Mesothelial cell of epicardium (in vitro differentiated cells): ENCODE data around the gene TOMM22. TPM values are rescaled to one million over a fixed set of nuclear protein-coding genes. Genes with fewer than 3 reads are reported as not detected.

Experiments used
- DNase-seq, 2 experiments: peaks; one replicate each; pipeline ENCODE4 v3.0.0; 2021; ENCODE audit warnings: low spot score in 2 of 2; ENCODE audit not compliant: unreplicated experiment in 2 of 2
- H3K27ac Mint-ChIP-seq: 2 replicates; pipeline ENCODE4 v1.8.0; 2021; ENCODE audit warnings: mixed read lengths
- H3K27me3 Mint-ChIP-seq: 2 replicates; pipeline ENCODE4 v1.8.0; 2021; ENCODE audit warnings: low read depth, mixed read lengths
- H3K36me3 Mint-ChIP-seq: 2 replicates; pipeline ENCODE4 v1.8.0; 2021; ENCODE audit warnings: mixed read lengths
- H3K4me1 Mint-ChIP-seq: 2 replicates; pipeline ENCODE4 v1.8.0; 2021; ENCODE audit warnings: mixed read lengths
- H3K4me3 Mint-ChIP-seq: 2 replicates; pipeline ENCODE4 v1.8.0; 2021; ENCODE audit warnings: mild to moderate bottlenecking, moderate library complexity, mixed read lengths
- H3K9me3 Mint-ChIP-seq: 2 replicates; pipeline ENCODE4 v1.8.0; 2021; ENCODE audit warnings: mixed read lengths
- CTCF ChIP-seq: fragments of 200-600 bp; sonication (generic); IDR thresholded peaks from one replicate; pipeline ENCODE4 v1.5.0; 2021; ENCODE audit warnings: antibody characterized with exemption; ENCODE audit not compliant: unreplicated experiment
- total RNA-seq: library from RNA; stranded (reverse); gene quantifications from 3 replicates; pipeline ENCODE4 v1.2.1, GENCODE V29; 2021

Gene TOMM22
- total RNA-seq, 1 donor from 2014 or later, result 59.7 TPM

- no peak for TF ChIP-seq CTCF
- Mint-ChIP-seq H3K4me3 (no peak overlapping the region), H3K27ac (peak overlapping the region; percentile 54), H3K27me3 (no peaks in the 10 kb centered on the region), H3K4me1 (peaks cover 25% of the 10 kb centered on the region), H3K9me3 (no peaks in the 10 kb centered on the region), H3K36me3 (peaks cover 20% of the 10 kb centered on the region)
- DNase-seq, result no peak
These were observed 35.1 kb downstream of the TOMM22 start for GRCh38 chr22:38716826-38717225.

GRCh38 chr22:38717244-38717643 lies 35.5 kb downstream of the TOMM22 start:
- Mint-ChIP-seq H3K36me3 (peaks cover 24% of the 10 kb centered on the region), H3K4me1 (peaks cover 25% of the 10 kb centered on the region), H3K27me3 (no peaks in the 10 kb centered on the region), H3K27ac (no peak overlapping the region), H3K9me3 (no peaks in the 10 kb centered on the region), H3K4me3 (no peak overlapping the region)
- TF ChIP-seq CTCF, result no peak
- DNase-seq, result no peak

- TF ChIP-seq CTCF, result peak; percentile 38
- peaks cover 24% of the 10 kb centered on the region for H3K36me3 Mint-ChIP-seq
- H3K9me3 Mint-ChIP-seq, result no peaks in the 10 kb centered on the region
- DNase-seq, result no peak
- no peak overlapping the region for H3K4me3 Mint-ChIP-seq
- no peaks in the 10 kb centered on the region for H3K27me3 Mint-ChIP-seq
- peak overlapping the region; percentile 40 for H3K27ac Mint-ChIP-seq
- H3K4me1 Mint-ChIP-seq, result peaks cover 18% of the 10 kb centered on the region
These were observed 36.7 kb downstream of the TOMM22 start for GRCh38 chr22:38718414-38718813.

GRCh38 chr22:38719196-38719595 lies 37.4 kb downstream of the TOMM22 start:
- Mint-ChIP-seq H3K9me3 (no peaks in the 10 kb centered on the region), H3K27ac (no peak overlapping the region), H3K4me3 (no peak overlapping the region), H3K27me3 (no peaks in the 10 kb centered on the region), H3K36me3 (peaks cover 31% of the 10 kb centered on the region), H3K4me1 (peaks cover 11% of the 10 kb centered on the region)
- no peak for DNase-seq
- no peak for TF ChIP-seq CTCF

GRCh38 chr22:38720350-38720749 lies 38.6 kb downstream of the TOMM22 start:
- peaks cover 1% of the 10 kb centered on the region for H3K4me1 Mint-ChIP-seq
- no peak for DNase-seq
- no peaks in the 10 kb centered on the region for H3K27me3 Mint-ChIP-seq
- no peak overlapping the region for H3K27ac Mint-ChIP-seq
- peaks cover 38% of the 10 kb centered on the region for H3K36me3 Mint-ChIP-seq
- H3K4me3 Mint-ChIP-seq, result no peak overlapping the region
- H3K9me3 Mint-ChIP-seq, result no peaks in the 10 kb centered on the region
- no peak for TF ChIP-seq CTCF

- no peak for TF ChIP-seq CTCF
- Mint-ChIP-seq H3K4me3 (no peak overlapping the region), H3K4me1 (no peaks in the 10 kb centered on the region), H3K9me3 (no peaks in the 10 kb centered on the region), H3K27me3 (no peaks in the 10 kb centered on the region), H3K36me3 (peaks cover 41% of the 10 kb centered on the region), H3K27ac (no peak overlapping the region)
- no peak for DNase-seq
These were observed 39.8 kb downstream of the TOMM22 start for GRCh38 chr22:38721551-38721950.
